Left lung (tissue), 10 donors: ENCODE results near the gene AP1AR. TPM values are rescaled to one million over a fixed set of nuclear protein-coding genes. Genes with fewer than 3 reads are reported as not detected.
"Not testable (repeated sequence)": the region's sequence is repeated elsewhere in the genome, so short reads cannot be mapped to it uniquely, and the experiment has no call there.

Experiments used
- ATAC-seq: fragments of 200-7000 bp; cut with Tn5 transposase; one replicate; pipeline ENCODE4 v1.9.1; 2020; ENCODE audit warnings: moderate library complexity
- DNase-seq, 4 donors: peaks; one replicate each; pipeline ENCODE4 v3.0.0-alpha.2; 2013 to 2020
- H3K27ac ChIP-seq, 2 donors: fragments of 200-600 bp; sonication (generic) in 1 of 2; one replicate each; pipeline versions ENCODE4 v1.5.0 to v1.8.0; 2020 to 2021
- H3K27me3 ChIP-seq, 2 donors: fragments of 200-600 bp; sonication (generic) in 1 of 2; one replicate each; pipeline versions ENCODE4 v1.5.0 to v1.8.0; 2020 to 2021
- H3K36me3 ChIP-seq, 2 donors: fragments of 200-600 bp; sonication (generic) in 1 of 2; one replicate each; pipeline versions ENCODE4 v1.5.0 to v1.8.0; 2020 to 2021
- H3K4me1 ChIP-seq, 2 donors: fragments of 200-600 bp; one replicate each; pipeline ENCODE4 v1.8.0; 2021
- H3K4me3 ChIP-seq, 2 donors: fragments of 200-600 bp; sonication (generic) in 1 of 2; one replicate each; pipeline versions ENCODE4 v1.5.0 to v1.8.0; 2020 to 2021; ENCODE audit warnings: mild to moderate bottlenecking in 1 of 2
- H3K9me3 ChIP-seq, 2 donors: fragments of 200-600 bp; sonication (generic) in 1 of 2; one replicate each; pipeline versions ENCODE4 v1.5.0 to v1.8.0; 2020 to 2021
- CTCF ChIP-seq, 2 donors: fragments of 200-600 bp; sonication (generic) in 1 of 2; IDR thresholded peaks; one replicate each; pipeline versions ENCODE4 v1.5.0 to v1.8.0; 2021; ENCODE audit warnings: antibody characterized with exemption in 2 of 2
- intact Hi-C, 2 donors: fragments of 100-400 bp; cut with DNase I; formaldehyde crosslinking; loops; one replicate each; pipeline versions ENCODE4 v1.11.2 to v1.14.2; 2022
- polyA plus RNA-seq, 6 donors: library from polyadenylated mRNA; unstranded; fragments of 120-200 nt; gene quantifications; one replicate each; pipeline ENCODE4 v1.2.1, GENCODE V29; 2013; ENCODE audit not compliant: insufficient read length in 6 of 6
- total RNA-seq, 2 donors: library from RNA; stranded (reverse); fragmentation: NEBNext Ultra II Directional; extraction: Animal tissue kit (Norgen Biotek cat#: 25700); gene quantifications; one replicate each; pipeline ENCODE4 v1.2.1, GENCODE V29; 2021
- donor health status: DM: no; HTN: yes; CAD: no.
- donor health status: DM: no; HTN: no; CAD: no.

Gene AP1AR
- total and polyA plus RNA-seq, 8 donors: 15.8 to 34.9 (median 29.6) TPM

GRCh38 chr4:112299721-112300120, 68.1 kb downstream of the AP1AR start:
- Histone ChIP-seq H3K36me3 (no peaks in the 10 kb centered on the region), H3K9me3 (no peaks in the 10 kb centered on the region), H3K4me3 (no peak overlapping the region), H3K4me1 (peaks cover 0 to 49% of the 10 kb centered on the region in 2 donors), H3K27ac (peak overlapping the region in 1 of 2 donors; percentile 20), H3K27me3 (no peaks in the 10 kb centered on the region)
- DNase-seq: no peak
- no peak for ATAC-seq
- no peak for TF ChIP-seq CTCF (IDR thresholded peaks at IDR 0.05)
- intact Hi-C loops: no loop called here

- intact Hi-C loops: no loop called here
- TF ChIP-seq CTCF (IDR thresholded peaks at IDR 0.05): no peak
- no peaks in the 10 kb centered on the region for H3K36me3 ChIP-seq
- no peak for ATAC-seq
- peak overlapping the region in 1 of 2 donors; percentile 78 for H3K27ac ChIP-seq
- peaks cover 0 to 41% of the 10 kb centered on the region in 2 donors for H3K4me1 ChIP-seq
- H3K27me3 ChIP-seq: no peaks in the 10 kb centered on the region
- no peaks in the 10 kb centered on the region for H3K9me3 ChIP-seq
- no peak overlapping the region for H3K4me3 ChIP-seq
- no peak for DNase-seq
Measured at GRCh38 chr4:112302320-112303274, 71.0 kb downstream of the AP1AR start.

GRCh38 chr4:112305477-112305876, 73.9 kb downstream of the AP1AR start:
- H3K27me3 ChIP-seq, H3K9me3 ChIP-seq, H3K27ac ChIP-seq, ATAC-seq, intact Hi-C loops, H3K4me3 ChIP-seq, H3K36me3 ChIP-seq, DNase-seq: not testable (repeated sequence)
- H3K4me1 ChIP-seq: peaks cover 0 to 27% of the 10 kb centered on the region in 2 donors

GRCh38 chr4:112309263-112309791, 77.7 kb downstream of the AP1AR start:
- H3K4me3 ChIP-seq, intact Hi-C loops, H3K27ac ChIP-seq, H3K9me3 ChIP-seq, H3K27me3 ChIP-seq, ATAC-seq, H3K36me3 ChIP-seq: not testable (repeated sequence)
- H3K4me1 ChIP-seq: peaks cover 0 to 33% of the 10 kb centered on the region in 2 donors
- DNase-seq: peak in 2 of 4 donors; percentile 30 to 35

GRCh38 chr4:112311516-112311915, 79.9 kb downstream of the AP1AR start:
- H3K4me1 ChIP-seq: peaks cover 0 to 55% of the 10 kb centered on the region in 2 donors
- peak overlapping the region in 1 of 2 donors; percentile 84 for H3K27ac ChIP-seq
- no peaks in the 10 kb centered on the region for H3K9me3 ChIP-seq
- no peak for TF ChIP-seq CTCF (IDR thresholded peaks at IDR 0.05)
- ATAC-seq: no peak
- H3K4me3 ChIP-seq: no peak overlapping the region
- intact Hi-C loops: no loop called here
- DNase-seq: no peak
- no peaks in the 10 kb centered on the region for H3K27me3 ChIP-seq
- no peaks in the 10 kb centered on the region for H3K36me3 ChIP-seq

GRCh38 chr4:112312610-112313239, 81.1 kb downstream of the AP1AR start:
- H3K4me3 ChIP-seq: no peak overlapping the region
- no peak for TF ChIP-seq CTCF (IDR thresholded peaks at IDR 0.05)
- H3K36me3 ChIP-seq: no peaks in the 10 kb centered on the region
- peaks cover 0 to 62% of the 10 kb centered on the region in 2 donors for H3K4me1 ChIP-seq
- ATAC-seq (no peak), DNase-seq (no peak)
- H3K9me3 ChIP-seq: no peaks in the 10 kb centered on the region
- intact Hi-C loops: no loop called here
- H3K27ac ChIP-seq: peak overlapping the region in 1 of 2 donors; percentile 84
- H3K27me3 ChIP-seq: no peaks in the 10 kb centered on the region
